ENCODE results near the gene ZSCAN5A.
A peak's percentile ranks its signal among the peaks of the same experiment; 100 is the strongest.
"Not testable (repeated sequence)": the region's sequence is repeated elsewhere in the genome, so short reads cannot be mapped to it uniquely, and the experiment has no call there.

ZSCAN5A gene

DNA sequence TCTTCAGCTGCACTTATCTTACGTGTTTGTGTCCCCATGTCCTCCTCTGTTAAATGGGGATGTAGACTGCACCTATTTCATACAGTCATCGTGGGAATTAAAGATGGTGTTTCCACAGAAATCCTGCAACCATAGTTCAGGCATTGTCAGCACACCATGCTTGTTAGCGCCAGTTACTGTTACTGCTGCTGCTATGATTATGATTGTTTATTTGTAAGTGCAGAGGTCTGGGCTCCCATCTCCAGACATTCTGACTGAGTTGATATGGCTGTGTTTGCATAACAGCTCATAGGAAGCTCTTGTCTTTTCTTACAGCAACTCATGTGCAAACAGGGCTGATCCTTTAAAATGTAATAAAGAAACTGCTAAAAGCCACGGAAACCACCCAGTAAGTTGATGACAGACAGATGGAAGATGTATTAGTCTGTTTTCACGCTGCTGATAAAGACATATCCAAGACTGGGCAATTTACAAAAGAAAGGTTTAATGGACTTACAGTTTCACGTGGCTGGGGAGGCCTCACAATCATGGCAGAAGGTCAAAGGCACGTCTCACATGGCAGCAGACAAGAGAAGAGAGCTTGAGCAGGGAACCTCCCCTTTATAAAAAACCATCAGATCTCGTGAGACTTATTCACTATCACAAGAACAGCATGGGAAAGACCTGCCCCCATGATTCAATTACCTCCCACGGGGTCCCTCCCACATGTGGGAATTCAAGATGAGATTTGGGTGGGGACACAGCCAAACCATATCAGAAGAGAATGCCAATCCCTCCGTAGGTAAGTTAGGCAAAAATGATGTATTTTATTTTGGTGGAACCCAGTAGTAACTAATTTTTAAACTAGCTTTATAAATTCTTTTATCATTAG, 1.6 kb downstream of the ZSCAN5A start:
- no peak for DNase-seq

GRCh38 chr19:56312342-56312741, 2.3 kb downstream of the ZSCAN5A start:
- no peak for DNase-seq

DNA sequence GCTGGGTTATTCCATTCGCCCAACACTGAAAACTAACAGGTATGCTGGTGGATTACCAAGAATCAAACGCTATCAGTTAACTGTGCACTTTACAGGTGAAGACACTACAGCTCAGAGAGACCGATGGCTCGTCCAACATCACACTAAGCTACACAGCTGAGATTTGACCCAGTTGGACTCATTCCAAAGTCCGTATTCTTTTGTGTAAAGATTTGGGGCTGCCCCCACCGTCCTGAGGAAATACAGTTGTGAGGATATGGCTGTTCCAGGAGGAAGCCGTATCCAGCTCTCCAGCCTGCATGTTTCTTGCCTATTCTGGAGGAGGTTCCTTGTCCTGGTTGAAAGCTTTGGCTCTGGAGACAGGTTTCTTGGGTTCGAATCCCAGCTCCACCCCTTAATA, 4.2 kb downstream of the ZSCAN5A start:
- DNase-seq = no peak

- DNase-seq = peak; percentile 57
These were observed 5.0 kb downstream of the ZSCAN5A start for GRCh38 chr19:56309511-56310185.

GRCh38 chr19:56308792-56309191, 5.8 kb downstream of the ZSCAN5A start:
- DNase-seq = no peak

DNA sequence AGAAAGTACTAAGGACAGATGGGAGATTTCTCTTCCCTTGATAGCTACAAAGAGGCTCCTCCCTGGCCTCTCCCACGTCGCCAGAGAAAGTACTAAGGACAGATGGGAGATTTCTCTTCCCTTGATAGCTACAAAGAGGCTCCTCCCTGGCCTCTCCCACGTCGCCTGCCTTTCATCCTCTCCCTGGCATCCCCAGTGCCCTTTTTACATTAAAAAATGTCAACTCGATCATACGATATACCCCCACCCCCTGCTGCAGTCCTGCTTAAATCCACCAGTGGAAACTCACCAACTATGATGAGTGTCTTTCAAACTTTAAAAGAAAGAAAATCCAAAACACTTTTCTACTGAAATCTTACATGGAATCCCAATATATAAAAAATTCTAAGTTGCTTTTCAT, 7.6 kb downstream of the ZSCAN5A start:
- DNase-seq = not testable (repeated sequence)

GRCh38 chr19:56306016-56306415, 8.6 kb downstream of the ZSCAN5A start:
- no peak for DNase-seq

GRCh38 chr19:56304243-56304642, 10.4 kb downstream of the ZSCAN5A start:
- no peak for DNase-seq

GRCh38 chr19:56301886-56302620, 12.6 kb downstream of the ZSCAN5A start:
- DNase-seq = peak; percentile 8

GRCh38 chr19:56301155-56301554, 13.5 kb downstream of the ZSCAN5A start:
- no peak for DNase-seq

DNA sequence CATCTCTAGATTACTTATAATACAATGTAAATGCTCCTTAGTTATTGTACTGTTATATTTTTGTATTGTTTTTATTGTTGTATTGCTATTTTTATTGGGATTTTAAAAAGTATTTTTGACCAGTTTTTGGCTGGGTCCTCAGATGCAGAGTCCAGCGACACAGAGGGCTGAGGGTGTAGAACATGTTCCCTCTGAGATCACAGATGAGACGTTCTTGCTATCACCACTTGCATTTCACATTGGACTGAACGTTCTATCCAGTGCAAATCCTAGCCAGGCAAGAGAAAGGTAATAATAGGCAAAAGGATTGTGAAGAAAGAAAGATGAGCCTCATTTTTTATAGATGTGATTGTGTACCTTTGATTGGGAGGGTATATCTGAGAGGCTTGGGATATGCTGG, 15.0 kb downstream of the ZSCAN5A start:
- no peak for DNase-seq

DNA sequence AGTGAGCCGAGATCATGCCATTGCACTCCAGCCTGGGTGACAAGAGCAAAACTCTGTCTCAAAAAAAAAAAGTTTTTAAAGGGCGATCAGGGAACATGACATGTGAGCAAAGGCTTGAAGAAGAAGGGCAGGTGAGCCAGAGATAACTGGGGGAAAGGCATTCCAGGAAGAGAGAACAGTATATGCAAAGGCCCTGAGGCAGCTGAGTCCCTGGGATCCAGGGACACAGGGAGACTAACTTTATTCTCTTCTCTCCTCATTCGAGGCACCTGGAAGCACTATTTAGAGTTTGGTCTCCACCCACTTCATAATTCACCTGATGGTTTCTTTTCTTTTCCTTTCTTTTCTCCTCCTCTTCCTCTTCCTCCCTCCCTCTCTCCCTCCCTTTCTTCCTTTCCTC, 17.6 kb downstream of the ZSCAN5A start:
- no peak for DNase-seq

DNA sequence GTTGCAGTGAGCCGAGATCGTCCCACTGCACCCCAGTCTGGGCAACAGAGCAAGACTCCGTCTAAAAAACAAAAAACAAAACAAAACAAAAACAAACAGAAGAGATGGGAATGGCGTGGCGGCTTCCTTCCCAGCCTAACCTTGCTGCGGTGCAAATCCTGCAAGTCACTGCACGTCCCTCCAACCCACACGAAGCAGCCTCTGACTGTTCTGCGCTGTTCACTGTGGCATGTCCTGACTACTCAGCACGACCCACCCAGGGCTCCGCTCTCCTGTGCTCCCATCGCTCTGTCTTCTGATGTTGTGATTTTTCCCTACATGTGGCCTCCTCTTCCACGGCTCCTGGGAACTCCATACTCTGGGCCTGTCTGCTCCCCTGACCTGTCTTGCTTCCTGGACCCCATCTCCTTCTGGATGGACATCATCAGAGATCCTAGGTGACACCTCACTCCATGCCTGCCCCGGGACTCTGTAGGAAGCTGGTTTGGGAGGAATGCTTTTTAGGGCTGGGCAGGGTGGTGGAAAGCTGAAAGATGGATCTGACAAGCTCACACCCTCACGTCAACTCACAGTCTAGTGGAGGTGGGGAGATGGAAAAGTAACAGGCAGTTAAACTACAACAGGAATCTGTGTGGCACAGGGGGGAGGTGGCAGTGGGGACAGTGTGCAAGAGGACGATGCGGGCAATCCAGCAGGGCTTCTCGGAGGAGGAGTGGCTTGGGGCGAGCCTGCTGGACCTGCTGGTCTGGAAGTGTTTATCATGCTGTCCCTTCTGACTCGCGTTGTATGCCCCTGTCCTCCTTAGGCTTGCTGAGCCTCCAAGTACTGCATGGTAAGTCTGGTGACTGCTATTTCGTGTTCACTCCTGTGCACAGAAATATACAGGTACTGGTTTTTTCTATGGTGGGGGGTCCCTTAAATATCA, 18.8 kb downstream of the ZSCAN5A start:
- no peak for DNase-seq

DNA sequence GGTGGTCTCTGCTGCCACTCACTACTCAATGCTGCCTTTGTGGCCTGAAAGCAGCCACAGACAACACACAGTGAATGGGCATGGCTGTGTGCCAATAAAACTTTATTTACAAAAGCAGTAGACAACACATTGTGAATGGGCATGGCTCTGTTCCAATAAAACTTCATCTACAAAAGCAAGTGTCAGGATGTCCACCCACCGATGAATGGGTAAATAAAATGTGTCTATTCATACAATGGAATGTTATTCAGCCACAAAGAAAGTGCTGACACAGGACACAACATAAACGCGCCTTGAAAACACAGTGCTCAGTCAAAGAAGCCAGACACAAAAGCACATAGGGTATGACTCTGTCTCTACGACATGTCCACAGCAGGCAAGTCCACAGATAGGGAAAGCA, 20.1 kb downstream of the ZSCAN5A start:
- no peak for DNase-seq

GRCh38 chr19:56291867-56292266, 22.8 kb downstream of the ZSCAN5A start:
- DNase-seq = no peak

- no peak for DNase-seq
These were observed 24.5 kb downstream of the ZSCAN5A start for GRCh38 chr19:56290104-56290503.

DNA sequence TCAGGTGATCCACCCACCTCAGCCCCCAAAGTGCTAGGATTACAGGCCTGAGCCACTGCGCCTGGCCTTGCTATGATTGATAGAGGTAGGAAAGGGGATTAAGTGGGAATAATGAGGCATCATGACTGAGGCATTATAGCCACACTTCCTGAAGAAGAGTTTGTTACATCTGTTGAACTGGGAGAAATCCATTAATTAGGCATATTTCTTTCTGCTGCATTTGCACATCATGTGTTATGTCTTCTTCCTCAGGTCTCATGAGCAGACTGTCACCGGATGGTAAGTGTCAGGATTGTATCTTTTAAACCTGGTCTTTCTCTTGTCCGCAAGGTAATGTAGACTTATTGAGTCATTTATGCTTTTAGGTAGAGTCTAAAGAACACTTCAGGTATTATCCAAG, 29.9 kb downstream of the ZSCAN5A start:
- DNase-seq = no peak

- DNase-seq = no peak
These were observed 31.8 kb downstream of the ZSCAN5A start for GRCh38 chr19:56282809-56283208.

DNA sequence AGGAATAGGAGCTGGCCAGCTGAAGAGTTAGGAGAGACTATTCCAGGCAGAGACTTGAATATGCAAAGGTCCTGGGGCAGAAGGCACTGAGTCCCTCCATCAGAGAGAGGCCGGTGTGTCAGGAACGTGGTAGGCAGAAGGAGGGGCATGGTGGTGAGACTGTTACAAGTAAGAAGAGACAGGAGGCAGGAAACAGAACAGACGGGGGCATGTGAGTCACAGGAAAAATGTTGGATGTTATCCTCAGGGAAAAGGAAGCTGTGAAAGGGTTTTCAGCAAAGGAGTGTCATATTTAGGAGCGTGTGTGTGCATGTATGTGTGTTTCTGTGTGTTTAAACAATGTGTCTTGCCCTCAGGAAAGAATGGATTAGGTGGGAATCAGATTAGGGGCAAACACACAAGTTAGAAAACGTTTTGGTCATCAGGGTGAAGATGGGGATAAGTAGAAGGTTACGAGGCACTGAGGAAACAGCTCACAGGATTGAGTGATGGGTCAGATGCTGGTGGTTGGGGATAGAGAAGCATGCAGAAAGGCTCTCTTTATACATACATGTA, 41.0 kb downstream of the ZSCAN5A start:
- DNase-seq = no peak

- DNase-seq = no peak
These were observed 42.4 kb downstream of the ZSCAN5A start, which contains the start of gene EDDM13 for GRCh38 chr19:56272161-56272798. Gene EDDM13, plus strand, starts transcription at chr19:56272748. Its CDS starts 87 bp downstream, at chr19:56272835.

DNA sequence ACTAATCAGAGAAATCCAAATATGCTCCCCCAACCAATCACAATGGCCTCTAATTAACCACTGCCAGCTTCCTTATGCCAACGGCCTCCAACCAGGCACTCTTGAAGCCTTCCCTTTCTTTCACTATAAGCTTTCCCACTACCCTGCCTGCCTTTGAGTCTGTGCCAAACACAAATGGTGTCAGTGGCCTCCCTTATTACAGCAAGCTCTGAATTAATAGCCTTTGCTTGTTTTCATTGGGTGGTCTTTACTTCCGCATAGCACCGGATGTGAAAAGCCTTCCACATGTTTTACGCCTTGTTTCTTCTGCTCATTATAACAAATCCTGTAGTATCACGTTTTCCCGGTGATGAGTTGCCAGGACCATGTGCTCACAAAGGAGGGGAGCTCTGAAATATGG, 43.5 kb downstream of the ZSCAN5A start:
- no peak for DNase-seq

- peak; percentile 7 for DNase-seq
These were observed 44.0 kb downstream of the ZSCAN5A start for GRCh38 chr19:56270676-56271075.
